Fibroblast of mammary gland (primary cell): ENCODE data around the gene STIM2.

Experiments used
- DNase-seq: peaks from one replicate; pipeline ENCODE4 v3.0.0-alpha.2; 2010; ENCODE audit warnings: low read depth
- H3K4me3 ChIP-seq: 2 replicates; pipeline ENCODE4 v1.5.1; 2011; ENCODE audit warnings: low read depth, mild to moderate bottlenecking, low read length, moderate library complexity; ENCODE audit not compliant: control insufficient read depth
- CTCF ChIP-seq: conservative IDR thresholded peaks from 2 replicates; pipeline ENCODE4 v1.5.1; 2011; ENCODE audit warnings: low read depth, low read length, inconsistent platforms; ENCODE audit not compliant: control insufficient read depth, insufficient read depth

The STIM2 gene

GRCh38 chr4:26884026-26884425, 23.4 kb downstream of the STIM2 start:
- no peak for TF ChIP-seq CTCF
- no peak overlapping the region for H3K4me3 ChIP-seq
- DNase-seq = no peak

GRCh38 chr4:26884486-26884988, 23.9 kb downstream of the STIM2 start:
- no peak for DNase-seq
- no peak for TF ChIP-seq CTCF
- H3K4me3 ChIP-seq = no peak overlapping the region

GRCh38 chr4:26885912-26886274, 25.3 kb downstream of the STIM2 start:
- no peak overlapping the region for H3K4me3 ChIP-seq
- no peak for DNase-seq
- TF ChIP-seq CTCF = no peak

GRCh38 chr4:26887143-26887542, 26.5 kb downstream of the STIM2 start:
- DNase-seq = no peak
- no peak for TF ChIP-seq CTCF
- no peak overlapping the region for H3K4me3 ChIP-seq

- DNase-seq = no peak
- no peak for TF ChIP-seq CTCF
- H3K4me3 ChIP-seq = no peak overlapping the region
These were observed 27.2 kb downstream of the STIM2 start for GRCh38 chr4:26887809-26888208.

- H3K4me3 ChIP-seq = no peak overlapping the region
- TF ChIP-seq CTCF = no peak
- no peak for DNase-seq
These were observed 28.7 kb downstream of the STIM2 start for GRCh38 chr4:26889356-26889755.

- no peak for DNase-seq
- no peak for TF ChIP-seq CTCF
- no peak overlapping the region for H3K4me3 ChIP-seq
These were observed 30.4 kb downstream of the STIM2 start for GRCh38 chr4:26891054-26891453.
